ENCODE data around the gene TICAM1. TPM values are rescaled to one million over a fixed set of nuclear protein-coding genes. Genes with fewer than 3 reads are reported as not detected.

Gene TICAM1
- total RNA-seq, 1 donor from 2014 or later: 2.4 TPM

DNA sequence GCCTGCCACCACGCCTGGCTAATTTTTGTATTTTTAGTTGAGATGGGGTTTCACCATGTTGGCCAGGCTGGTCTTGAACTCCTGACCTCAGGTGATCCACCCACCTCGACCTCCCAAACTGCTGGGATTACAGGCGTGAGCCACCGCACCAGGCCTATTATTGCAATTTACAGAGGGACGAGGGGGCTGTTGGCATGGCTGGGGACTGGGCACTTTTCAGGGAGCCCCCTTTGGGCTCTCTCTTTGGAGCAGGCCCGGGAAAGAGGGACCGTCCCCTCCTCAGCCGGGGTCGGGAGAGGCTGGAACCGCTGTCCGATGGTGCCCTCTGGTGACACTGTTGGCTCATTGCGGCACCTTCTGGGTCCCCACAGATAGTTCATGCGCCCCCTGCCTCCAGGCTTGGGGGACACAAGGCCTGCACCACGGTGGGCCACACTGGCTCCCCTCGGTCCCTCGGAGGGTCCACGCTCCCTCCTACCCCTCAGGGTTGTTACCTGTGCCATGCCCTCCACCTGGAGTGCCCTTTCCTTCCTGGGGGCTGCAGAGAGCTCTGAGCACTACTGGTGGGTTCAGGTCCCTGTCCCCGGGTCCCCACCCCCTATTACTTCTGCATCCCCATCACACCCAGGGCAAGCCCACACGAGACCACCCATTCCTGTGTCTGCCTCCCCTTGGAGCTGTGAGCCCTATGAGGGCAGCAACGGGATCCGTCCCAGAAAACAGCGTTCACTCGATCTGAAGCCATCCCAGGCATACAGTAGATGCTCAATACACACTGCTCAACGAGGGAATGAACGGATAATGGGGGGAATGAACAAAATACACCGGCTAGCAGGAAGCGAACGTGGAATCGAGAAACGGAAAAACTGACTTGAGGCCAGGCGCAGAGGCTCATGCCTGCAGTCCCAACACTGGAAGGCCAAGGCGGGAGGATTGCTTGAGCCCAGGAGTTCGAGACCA, 27.5 kb downstream of the TICAM1 start:
- no peak for DNase-seq (ENCODE audit: low read depth)
- TF ChIP-seq, protein P1, sequence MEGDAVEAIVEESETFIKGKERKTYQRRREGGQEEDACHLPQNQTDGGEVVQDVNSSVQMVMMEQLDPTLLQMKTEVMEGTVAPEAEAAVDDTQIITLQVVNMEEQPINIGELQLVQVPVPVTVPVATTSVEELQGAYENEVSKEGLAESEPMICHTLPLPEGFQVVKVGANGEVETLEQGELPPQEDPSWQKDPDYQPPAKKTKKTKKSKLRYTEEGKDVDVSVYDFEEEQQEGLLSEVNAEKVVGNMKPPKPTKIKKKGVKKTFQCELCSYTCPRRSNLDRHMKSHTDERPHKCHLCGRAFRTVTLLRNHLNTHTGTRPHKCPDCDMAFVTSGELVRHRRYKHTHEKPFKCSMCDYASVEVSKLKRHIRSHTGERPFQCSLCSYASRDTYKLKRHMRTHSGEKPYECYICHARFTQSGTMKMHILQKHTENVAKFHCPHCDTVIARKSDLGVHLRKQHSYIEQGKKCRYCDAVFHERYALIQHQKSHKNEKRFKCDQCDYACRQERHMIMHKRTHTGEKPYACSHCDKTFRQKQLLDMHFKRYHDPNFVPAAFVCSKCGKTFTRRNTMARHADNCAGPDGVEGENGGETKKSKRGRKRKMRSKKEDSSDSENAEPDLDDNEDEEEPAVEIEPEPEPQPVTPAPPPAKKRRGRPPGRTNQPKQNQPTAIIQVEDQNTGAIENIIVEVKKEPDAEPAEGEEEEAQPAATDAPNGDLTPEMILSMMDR (IDR thresholded peaks at IDR 0.05; ENCODE audit: insufficient read depth, low read length, severe bottlenecking): peak; percentile 89
- H3K36me3 ChIP-seq (ENCODE audit: control insufficient read depth, insufficient read depth, low read length): no peaks in the 10 kb centered on the region
- no peaks in the 10 kb centered on the region for H3K27me3 ChIP-seq (ENCODE audit: control insufficient read depth, insufficient read depth, low read length)
- FAIRE-seq: no peak
- no peak overlapping the region for H3K4me3 ChIP-seq (ENCODE audit: low read depth, low read length)

DNA sequence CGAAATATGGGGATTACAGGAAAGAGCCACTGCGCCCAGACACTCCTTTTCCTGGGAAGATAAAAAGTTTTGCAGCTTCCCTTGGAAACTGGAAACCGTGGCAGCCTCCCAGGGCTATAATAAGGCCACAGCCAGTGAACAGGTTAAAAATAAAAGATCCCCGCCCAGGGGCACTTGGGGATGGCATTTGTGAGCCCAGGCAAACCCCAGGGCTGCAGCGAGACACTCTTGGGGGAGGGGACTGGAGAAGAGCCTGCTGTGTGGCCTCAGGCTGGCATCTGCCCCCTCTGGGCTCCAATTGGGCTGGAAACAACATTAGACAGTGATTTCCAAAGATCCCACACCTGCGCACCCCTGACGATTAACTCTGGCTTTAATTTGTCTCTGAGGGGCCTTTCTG, 28.8 kb downstream of the TICAM1 start:
- DNase-seq (ENCODE audit: low read depth) (no peak), FAIRE-seq (no peak)
- Histone ChIP-seq H3K27me3 (ENCODE audit: control insufficient read depth, insufficient read depth, low read length) (no peaks in the 10 kb centered on the region), H3K4me3 (ENCODE audit: low read depth, low read length) (no peak overlapping the region), H3K36me3 (ENCODE audit: control insufficient read depth, insufficient read depth, low read length) (no peaks in the 10 kb centered on the region)
- TF ChIP-seq, protein P1 (IDR thresholded peaks at IDR 0.05; ENCODE audit: insufficient read depth, low read length, severe bottlenecking): no peak

DNA sequence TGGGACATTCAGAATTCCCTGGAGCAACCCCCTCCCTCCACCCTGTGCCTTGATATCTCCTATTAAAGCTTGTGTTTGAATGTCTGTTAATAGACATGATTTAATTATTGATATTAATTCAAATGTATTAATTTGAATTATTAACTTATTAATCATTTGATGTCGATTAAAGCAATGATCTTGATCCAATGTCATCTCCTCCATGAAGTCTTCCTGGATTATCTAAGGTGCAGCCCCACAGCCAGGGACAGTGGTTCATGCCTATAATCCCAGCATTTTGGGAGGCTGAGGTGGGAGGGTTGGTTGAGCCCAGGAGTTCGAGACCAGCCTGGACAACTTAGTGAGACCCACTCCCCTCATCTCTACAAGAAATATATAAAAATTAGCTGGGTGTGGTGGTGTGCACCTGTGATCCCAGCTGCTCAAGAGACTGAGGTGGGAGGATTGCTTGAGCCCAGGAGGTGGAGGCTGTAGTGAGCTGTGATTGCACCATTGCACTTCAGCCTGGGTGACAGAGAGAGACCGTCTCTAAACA, 30.4 kb downstream of the TICAM1 start:
- Histone ChIP-seq H3K27me3 (ENCODE audit: control insufficient read depth, insufficient read depth, low read length) (no peaks in the 10 kb centered on the region), H3K4me3 (ENCODE audit: low read depth, low read length) (no peak overlapping the region)
- no peak for FAIRE-seq

DNA sequence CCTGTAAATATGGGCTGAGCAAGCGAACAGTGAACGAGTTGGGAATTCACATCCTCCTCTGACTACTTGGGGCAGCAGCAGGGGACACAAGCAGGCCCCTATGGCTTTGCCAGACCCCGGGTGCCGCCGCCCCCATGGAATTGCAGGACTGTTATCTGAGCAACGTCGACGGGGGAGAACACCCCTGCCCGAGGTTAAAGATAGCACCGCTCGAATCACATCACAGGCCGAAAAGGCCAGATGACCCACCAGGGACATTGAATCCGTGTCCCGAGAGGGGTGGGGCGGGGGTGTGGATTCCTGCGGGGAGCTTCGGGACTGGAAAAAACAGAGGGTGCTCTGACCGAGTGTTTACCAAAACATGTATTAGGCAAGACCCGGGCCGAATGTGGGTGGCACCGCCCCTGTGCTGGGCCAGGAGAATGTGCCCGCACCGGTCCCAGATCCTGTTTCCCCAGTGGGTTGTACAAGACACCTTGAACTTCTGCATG, 30.9 kb downstream of the TICAM1 start:
- Histone ChIP-seq H3K4me3 (ENCODE audit: low read depth, low read length) (no peak overlapping the region), H3K27me3 (ENCODE audit: control insufficient read depth, insufficient read depth, low read length) (no peaks in the 10 kb centered on the region), H3K36me3 (ENCODE audit: control insufficient read depth, insufficient read depth, low read length) (peaks cover 5% of the 10 kb centered on the region)
- DNase-seq (ENCODE audit: low read depth): peak; percentile 83
- TF ChIP-seq, protein P1 (IDR thresholded peaks at IDR 0.05; ENCODE audit: insufficient read depth, low read length, severe bottlenecking): no peak
- FAIRE-seq: no peak

More for the DNA sequence above, 30.4 kb downstream of the TICAM1 start:
- H3K36me3 ChIP-seq (ENCODE audit: control insufficient read depth, insufficient read depth, low read length): peaks cover 5% of the 10 kb centered on the region
- TF ChIP-seq, protein P1 (IDR thresholded peaks at IDR 0.05; ENCODE audit: insufficient read depth, low read length, severe bottlenecking): no peak
- DNase-seq (ENCODE audit: low read depth): no peak

DNA sequence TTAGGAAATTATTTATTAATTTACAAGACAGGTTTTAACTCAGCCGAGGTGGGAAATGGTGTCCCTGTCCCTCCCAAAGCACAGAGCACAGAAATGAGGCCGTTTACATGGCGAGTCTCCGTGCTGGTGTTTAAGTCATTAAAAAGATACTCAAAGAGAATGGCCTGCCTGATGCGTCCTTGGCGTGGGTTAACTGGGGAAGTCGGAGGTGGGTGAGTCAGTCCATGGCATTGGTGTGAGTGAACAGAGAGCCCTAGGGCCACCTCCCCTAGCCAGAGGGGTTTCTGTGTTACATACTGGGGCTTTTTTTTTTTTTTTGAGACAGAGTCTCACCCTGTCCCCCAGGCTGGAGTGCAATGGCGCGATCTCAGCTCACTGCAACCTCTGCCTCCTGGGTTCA, 36.1 kb downstream of the TICAM1 start:
- Histone ChIP-seq H3K27me3 (ENCODE audit: control insufficient read depth, insufficient read depth, low read length) (no peaks in the 10 kb centered on the region), H3K4me3 (ENCODE audit: low read depth, low read length) (peak overlapping the region; percentile 3), H3K36me3 (ENCODE audit: control insufficient read depth, insufficient read depth, low read length) (peaks cover 15% of the 10 kb centered on the region)
- TF ChIP-seq, protein P1 (IDR thresholded peaks at IDR 0.05; ENCODE audit: insufficient read depth, low read length, severe bottlenecking): no peak
- DNase-seq (ENCODE audit: low read depth) (peak; percentile 71), FAIRE-seq (no peak)

Measured in bronchial epithelial cell (primary cell).